Measurements from ENCODE around the gene RBM4B.

Gene RBM4B

DNA sequence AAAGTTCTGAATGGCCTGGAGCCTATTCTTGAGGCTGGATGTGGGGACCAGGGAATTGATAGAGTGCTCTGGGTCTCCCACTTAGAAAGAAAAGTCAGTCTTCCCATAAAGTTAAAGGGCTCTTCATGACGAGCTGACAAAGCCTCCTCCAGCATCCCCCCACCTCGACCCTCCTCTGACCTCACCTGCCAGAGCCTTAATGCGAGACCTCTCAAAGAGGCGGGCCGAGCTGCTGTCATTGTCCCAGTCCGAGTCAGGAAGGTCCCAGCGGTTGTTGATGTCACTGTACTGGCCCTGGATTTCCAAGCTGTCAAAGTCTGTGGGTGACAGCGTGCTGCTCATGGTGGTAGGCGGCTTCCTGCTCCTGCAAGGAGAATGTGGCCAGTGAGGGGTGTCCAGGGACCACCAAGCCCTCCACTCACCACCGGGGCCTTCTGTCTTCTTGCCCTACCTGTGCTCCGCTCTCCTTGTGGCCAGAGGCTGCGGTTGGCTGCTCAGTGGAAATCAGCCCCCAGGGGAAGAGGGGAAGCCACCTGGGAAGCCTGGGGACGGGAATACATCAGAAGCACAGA, 43.3 kb upstream of the RBM4B start:
- Histone ChIP-seq H3K27me3 (ENCODE audit: insufficient read depth, low read length) (no peaks in the 10 kb centered on the region), H3K4me1 (ENCODE audit: insufficient read depth, low read length, severe bottlenecking) (peaks cover 22% of the 10 kb centered on the region), H3K36me3 (ENCODE audit: insufficient read depth, low read length) (peaks cover 11% of the 10 kb centered on the region), H3K9ac (ENCODE audit: low read length) (no peak overlapping the region), H4K20me1 (ENCODE audit: insufficient read depth, low read length) (no peaks in the 10 kb centered on the region), H3K9me2 (ENCODE audit: low read depth, low read length) (no peaks in the 10 kb centered on the region), H2AFZ (ENCODE audit: low read length) (no peak overlapping the region), H3F3A (ENCODE audit: insufficient read depth, low read length) (no peaks in the 10 kb centered on the region), H3K4me3 (ENCODE audit: low read depth, low read length, poor library complexity, severe bottlenecking) (no peak overlapping the region), H3K9me3 (ENCODE audit: low read length) (no peaks in the 10 kb centered on the region), H3K79me2 (ENCODE audit: insufficient read depth, low read length) (no peaks in the 10 kb centered on the region), H3K4me2 (ENCODE audit: low read length) (no peak overlapping the region; the same call in 1 of the 2 replicates), H3K27ac (ENCODE audit: low read depth, low read length, poor library complexity, severe bottlenecking) (no peak overlapping the region)
- no peak for TF ChIP-seq EZH2 (IDR thresholded peaks at IDR 0.05; ENCODE audit: borderline replicate concordance, low read length)
- TF ChIP-seq, protein P1, sequence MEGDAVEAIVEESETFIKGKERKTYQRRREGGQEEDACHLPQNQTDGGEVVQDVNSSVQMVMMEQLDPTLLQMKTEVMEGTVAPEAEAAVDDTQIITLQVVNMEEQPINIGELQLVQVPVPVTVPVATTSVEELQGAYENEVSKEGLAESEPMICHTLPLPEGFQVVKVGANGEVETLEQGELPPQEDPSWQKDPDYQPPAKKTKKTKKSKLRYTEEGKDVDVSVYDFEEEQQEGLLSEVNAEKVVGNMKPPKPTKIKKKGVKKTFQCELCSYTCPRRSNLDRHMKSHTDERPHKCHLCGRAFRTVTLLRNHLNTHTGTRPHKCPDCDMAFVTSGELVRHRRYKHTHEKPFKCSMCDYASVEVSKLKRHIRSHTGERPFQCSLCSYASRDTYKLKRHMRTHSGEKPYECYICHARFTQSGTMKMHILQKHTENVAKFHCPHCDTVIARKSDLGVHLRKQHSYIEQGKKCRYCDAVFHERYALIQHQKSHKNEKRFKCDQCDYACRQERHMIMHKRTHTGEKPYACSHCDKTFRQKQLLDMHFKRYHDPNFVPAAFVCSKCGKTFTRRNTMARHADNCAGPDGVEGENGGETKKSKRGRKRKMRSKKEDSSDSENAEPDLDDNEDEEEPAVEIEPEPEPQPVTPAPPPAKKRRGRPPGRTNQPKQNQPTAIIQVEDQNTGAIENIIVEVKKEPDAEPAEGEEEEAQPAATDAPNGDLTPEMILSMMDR (IDR thresholded peaks at IDR 0.05; ENCODE audit: low read length) = no peak

DNA sequence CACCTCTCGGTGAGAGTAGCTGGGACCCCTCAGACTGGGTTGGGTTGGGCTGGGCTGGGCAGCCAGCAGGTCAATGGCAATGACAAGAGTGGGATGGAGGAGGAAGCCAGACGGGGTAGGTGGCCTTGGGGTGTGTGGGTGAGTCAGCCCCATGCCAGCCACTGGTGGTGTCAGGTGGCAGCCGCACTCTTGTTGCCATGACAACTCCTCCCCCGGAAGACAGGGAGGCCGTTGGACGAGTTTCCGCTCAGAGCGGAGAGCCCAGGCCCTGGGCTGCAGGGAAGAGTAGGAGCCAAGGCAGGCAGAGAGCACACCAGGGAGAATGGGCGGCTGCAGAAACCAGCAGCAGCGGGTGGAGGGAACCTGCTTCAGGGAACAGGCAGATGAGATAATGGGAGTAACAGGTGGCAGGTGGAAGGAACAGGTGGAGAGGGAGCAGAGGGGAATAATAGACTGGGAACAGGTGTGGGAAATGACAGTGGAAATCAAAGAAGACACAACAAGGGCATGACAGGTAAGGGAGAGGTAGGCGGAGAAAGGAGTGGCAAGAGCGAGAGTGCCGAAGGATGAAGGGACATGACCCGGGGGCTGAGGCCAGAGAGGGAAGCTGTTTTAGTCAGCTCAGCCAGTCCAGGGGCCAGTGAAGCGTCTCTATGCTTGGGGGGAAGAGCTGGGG, 42.7 kb upstream of the RBM4B start:
- Histone ChIP-seq H3K9ac (ENCODE audit: low read length) (no peak overlapping the region), H2AFZ (ENCODE audit: low read length) (no peak overlapping the region), H3K4me3 (ENCODE audit: low read depth, low read length, poor library complexity, severe bottlenecking) (no peak overlapping the region)

DNA sequence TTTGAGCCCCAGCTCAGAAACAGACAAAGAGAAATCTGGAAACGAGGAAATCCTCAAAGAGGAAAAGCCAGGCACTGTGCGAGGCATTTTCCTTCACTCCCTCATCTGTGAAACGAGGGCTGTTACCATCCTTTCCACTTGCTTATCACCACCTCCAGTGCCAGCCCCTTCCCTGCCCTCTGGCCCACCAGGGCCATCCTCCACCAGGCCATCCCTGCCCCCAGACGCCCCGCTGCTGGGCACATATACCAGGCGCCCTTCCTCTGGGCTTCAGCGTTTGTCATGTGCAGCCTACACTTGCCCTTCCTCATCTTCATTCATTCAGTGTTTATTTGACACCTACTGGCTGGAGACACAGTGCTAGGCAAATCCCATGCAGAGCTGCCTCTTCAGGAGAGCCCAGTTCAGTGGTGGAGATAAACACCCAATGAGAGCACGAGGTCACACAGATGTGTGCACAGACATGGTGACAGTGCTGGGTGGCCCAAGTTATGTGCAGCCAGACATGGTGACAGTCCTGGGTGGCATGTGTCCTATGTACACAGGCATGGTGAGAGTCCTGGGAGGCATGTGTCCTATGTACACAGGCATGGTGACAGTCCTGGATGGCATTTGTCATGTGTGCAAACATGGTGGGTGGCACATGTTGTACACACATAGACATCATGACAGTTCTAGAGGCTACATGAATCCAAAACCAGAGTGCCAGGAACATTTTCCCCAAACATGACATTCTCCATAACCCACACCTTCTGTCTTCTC, 41.6 kb upstream of the RBM4B start:
- Histone ChIP-seq H3K4me3 (ENCODE audit: low read depth, low read length, poor library complexity, severe bottlenecking) (no peak overlapping the region), H4K20me1 (ENCODE audit: insufficient read depth, low read length) (no peaks in the 10 kb centered on the region), H3K9ac (ENCODE audit: low read length) (no peak overlapping the region), H3K4me2 (ENCODE audit: low read length) (no peak overlapping the region), H3K9me3 (ENCODE audit: low read length) (no peaks in the 10 kb centered on the region), H3F3A (ENCODE audit: insufficient read depth, low read length) (no peaks in the 10 kb centered on the region), H3K79me2 (ENCODE audit: insufficient read depth, low read length) (no peaks in the 10 kb centered on the region), H2AFZ (ENCODE audit: low read length) (no peak overlapping the region), H3K36me3 (ENCODE audit: insufficient read depth, low read length) (peaks cover 27% of the 10 kb centered on the region), H3K27me3 (ENCODE audit: insufficient read depth, low read length) (no peaks in the 10 kb centered on the region), H3K27ac (ENCODE audit: low read depth, low read length, poor library complexity, severe bottlenecking) (no peak overlapping the region), H3K4me1 (ENCODE audit: insufficient read depth, low read length, severe bottlenecking) (peaks cover 22% of the 10 kb centered on the region), H3K9me2 (ENCODE audit: low read depth, low read length) (no peaks in the 10 kb centered on the region)
- TF ChIP-seq, protein P1 (IDR thresholded peaks at IDR 0.05; ENCODE audit: low read length) = no peak
- no peak for TF ChIP-seq EZH2 (IDR thresholded peaks at IDR 0.05; ENCODE audit: borderline replicate concordance, low read length)

More for the DNA sequence above, 42.7 kb upstream of the RBM4B start:
- peaks cover 22% of the 10 kb centered on the region for H3K4me1 ChIP-seq (ENCODE audit: insufficient read depth, low read length, severe bottlenecking)
- no peaks in the 10 kb centered on the region for H3K9me2 ChIP-seq (ENCODE audit: low read depth, low read length)
- H3K27ac ChIP-seq (ENCODE audit: low read depth, low read length, poor library complexity, severe bottlenecking) = no peak overlapping the region
- peak overlapping the region; percentile 13; the same call in 1 of the 2 replicates for H3K4me2 ChIP-seq (ENCODE audit: low read length)
- no peaks in the 10 kb centered on the region for H3K27me3 ChIP-seq (ENCODE audit: insufficient read depth, low read length)
- H3F3A ChIP-seq (ENCODE audit: insufficient read depth, low read length) = no peaks in the 10 kb centered on the region
- H3K79me2 ChIP-seq (ENCODE audit: insufficient read depth, low read length) = no peaks in the 10 kb centered on the region
- no peak for TF ChIP-seq EZH2 (IDR thresholded peaks at IDR 0.05; ENCODE audit: borderline replicate concordance, low read length)
- TF ChIP-seq, protein P1 (IDR thresholded peaks at IDR 0.05; ENCODE audit: low read length) = no peak
- H4K20me1 ChIP-seq (ENCODE audit: insufficient read depth, low read length) = no peaks in the 10 kb centered on the region
- H3K9me3 ChIP-seq (ENCODE audit: low read length) = no peaks in the 10 kb centered on the region
- H3K36me3 ChIP-seq (ENCODE audit: insufficient read depth, low read length) = peaks cover 16% of the 10 kb centered on the region

All from OCI-LY1 (cell line).